Mucosa of gallbladder (tissue), 1 donor: ENCODE results near the gene OR2D2. TPM values are rescaled to one million over a fixed set of nuclear protein-coding genes. Genes with fewer than 3 reads are reported as not detected.
"Not testable (repeated sequence)": the region's sequence is repeated elsewhere in the genome, so short reads cannot be mapped to it uniquely, and the experiment has no call there.

Experiments
- DNase-seq: peaks from one replicate; pipeline ENCODE4 v3.0.0-alpha.2; 2020; ENCODE audit warnings: low spot score
- total RNA-seq: library from RNA; stranded (reverse); gene quantifications from one replicate; pipeline ENCODE4 v1.2.1, GENCODE V29; 2021
- donor health status: DM: no; HTN: no; CAD: no.

The OR2D2 gene, protein sequence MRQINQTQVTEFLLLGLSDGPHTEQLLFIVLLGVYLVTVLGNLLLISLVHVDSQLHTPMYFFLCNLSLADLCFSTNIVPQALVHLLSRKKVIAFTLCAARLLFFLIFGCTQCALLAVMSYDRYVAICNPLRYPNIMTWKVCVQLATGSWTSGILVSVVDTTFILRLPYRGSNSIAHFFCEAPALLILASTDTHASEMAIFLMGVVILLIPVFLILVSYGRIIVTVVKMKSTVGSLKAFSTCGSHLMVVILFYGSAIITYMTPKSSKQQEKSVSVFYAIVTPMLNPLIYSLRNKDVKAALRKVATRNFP
- total RNA-seq = not detected

DNA sequence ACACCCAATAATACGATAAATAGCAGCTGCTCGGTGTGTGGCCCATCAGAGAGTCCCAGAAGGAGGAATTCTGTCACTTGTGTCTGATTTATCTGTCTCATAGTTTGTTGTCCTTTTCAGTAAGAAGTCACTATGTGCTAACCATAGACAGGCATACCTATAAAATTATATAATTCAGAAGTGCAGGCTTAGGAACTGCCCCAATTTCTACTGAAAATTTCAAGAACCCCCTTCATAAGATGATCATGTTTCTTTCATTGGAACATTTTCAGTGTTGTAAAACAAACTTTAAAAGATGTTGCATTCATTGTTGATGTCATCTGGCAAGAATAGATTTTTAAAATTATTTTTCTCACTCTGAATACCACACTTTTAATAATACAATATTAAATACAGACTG lies at the start of gene OR2D2:
Gene OR2D2 (minus strand): TSS at position 101 of the 400 bp plus-strand sequence. CDS start 0 bp downstream, at position 101.
- no peak for DNase-seq

DNA sequence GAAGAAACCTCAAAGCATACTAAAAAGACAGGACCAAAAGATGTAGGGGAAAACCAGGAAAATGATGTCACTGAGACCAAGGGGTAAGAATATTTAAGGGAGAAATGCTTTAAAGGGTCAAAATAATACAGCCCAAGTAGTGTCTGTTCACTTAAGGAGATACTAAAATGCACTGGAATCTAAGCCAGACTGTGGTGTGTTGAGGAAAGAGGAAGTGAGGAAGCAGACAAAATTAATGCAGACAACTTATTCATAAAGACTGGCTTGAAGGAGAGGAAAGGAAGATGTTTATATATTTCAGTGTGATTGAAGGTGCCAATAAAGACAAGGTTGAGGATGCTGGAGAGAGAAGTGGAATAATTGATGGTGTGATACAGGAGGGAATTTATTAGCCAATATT lies 49.7 kb upstream of the OR2D2 start:
- DNase-seq = no peak

DNA sequence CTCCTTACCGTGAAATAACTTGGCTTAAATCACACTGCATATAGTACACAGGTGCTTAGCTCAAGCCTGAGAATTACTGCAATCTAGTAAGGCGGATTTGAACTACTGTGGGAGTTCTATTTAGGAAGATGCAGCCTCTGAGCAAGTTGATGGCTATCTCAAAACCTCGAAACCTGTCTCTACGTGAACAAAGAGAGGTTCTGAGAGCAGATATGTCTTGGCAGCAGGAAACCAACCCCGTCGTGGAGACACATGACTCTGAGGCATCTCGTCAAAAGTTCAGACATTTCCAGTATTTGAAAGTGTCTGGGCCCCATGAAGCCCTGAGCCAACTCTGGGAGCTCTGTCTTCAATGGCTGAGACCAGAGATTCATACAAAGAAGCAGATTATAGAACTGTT lies 39.8 kb upstream of the OR2D2 start:
- DNase-seq = no peak

DNA sequence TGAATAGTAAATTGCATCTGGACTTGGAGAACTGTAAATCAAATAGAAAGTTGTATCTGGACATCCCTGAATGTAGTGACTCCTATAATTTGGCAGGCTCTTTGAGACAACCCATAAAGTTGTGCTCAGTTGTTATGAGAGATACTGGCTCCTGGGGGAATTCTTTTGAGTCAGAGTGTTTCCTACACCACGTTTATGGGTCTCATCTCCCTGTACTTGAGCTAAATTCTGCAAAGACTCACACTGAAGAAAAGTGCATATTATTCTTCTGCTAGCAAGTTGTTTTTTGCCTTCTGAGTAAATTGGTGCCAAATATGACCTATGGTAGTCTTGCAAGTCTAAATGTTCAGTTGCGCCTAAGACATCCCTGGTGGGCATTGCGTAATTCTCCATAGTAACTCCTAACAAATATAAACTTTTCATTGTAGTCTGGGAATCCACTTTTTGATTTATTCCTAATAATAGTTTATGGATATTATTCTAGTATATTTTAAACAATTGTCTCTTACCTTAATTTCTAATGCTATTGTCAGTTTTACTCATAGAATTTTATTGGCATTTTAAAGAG lies 38.9 kb upstream of the OR2D2 start:
- no peak for DNase-seq

DNA sequence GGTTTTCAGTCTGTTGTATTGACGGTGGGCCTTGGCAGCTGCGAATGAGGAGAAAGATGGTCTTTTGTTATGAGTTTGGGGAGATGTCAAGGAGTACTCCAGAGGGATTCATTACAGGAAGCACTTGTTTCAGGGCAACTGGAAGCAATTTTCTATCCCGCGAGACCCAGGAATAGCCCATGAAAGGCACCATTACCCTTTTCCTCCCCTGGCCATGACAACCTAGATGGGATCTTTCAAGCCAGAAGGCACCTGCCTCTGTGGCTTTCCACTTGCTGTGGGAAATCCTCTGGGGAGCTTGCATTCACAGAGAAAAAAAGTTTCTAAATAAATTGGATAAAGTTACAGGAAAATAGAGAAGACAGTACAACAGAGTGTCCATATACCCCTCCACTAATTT lies 36.6 kb upstream of the OR2D2 start:
- DNase-seq = no peak

DNA sequence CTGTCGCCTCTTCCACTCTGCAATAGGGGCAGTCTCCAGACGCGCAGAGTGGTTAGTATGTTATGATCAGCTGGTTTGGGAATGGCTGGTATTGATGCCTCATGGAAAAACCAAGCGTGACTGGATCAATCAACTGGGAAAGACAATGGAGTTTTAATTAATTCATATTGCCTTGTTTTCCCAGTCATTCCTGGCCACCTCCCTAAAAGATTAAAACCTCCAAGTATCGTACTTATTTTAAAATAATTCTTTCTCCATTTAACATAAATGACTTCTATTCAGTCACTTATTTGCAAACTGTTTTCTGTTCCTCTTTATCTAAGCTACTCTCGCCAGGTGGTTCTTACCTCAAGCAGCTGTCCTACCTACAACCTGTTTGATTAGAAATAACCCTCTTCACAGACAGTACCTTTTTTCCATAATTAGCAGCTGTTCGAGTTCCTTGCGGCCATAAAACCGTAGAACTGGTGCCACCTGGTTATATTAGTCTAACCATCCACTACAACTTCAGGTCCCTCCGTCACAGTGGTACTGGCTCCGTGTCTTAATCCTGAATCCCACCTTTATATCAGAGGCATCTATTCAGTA lies 34.8 kb upstream of the OR2D2 start:
- DNase-seq = no peak

DNA sequence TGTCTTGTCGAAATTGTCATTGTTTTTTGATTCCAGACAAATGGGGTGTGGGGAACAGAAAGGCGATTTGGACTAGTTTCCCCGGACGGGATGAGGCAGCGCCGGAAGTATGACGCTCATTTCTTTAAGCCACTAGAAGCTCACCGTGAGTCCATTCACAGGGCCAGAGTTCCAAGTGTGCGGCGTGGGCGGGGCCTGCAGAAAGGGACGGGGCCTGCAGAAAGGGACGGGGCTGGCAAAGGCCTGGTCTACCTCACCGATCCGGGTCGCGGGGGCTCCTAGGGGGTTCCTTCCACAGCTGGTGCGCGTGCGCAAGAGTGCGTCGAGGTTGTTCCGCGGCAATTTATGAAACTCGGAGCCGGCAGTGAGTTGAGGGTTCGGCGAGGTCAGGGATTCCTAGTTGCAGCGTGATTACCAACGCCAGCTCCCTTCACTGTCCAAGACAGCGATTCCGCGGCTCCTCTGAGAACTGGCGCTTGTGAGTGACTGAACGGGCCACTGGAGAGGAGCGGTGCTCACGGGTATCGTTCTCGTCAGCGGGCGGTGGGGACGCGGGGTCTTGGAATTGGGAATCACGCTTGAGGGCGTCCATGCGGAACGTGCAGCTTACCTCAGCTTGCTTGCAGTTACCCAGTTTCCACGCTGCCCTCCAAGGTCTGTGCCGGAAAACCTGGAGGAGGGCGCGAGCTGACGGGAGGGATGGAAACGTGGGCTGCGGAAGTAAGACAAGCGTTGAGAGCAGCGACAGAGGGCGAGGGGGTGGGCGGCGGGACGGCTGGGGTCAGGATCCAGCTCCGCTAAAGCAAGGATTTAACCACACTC lies 34.1 kb upstream of the OR2D2 start, which contains the start of gene ZNF215:
Gene ZNF215 (plus strand): TSS at position 219 of the 822 bp plus-strand sequence. CDS start 5,847 bp downstream, outside the sequence.
- peak; percentile 42 for DNase-seq

DNA sequence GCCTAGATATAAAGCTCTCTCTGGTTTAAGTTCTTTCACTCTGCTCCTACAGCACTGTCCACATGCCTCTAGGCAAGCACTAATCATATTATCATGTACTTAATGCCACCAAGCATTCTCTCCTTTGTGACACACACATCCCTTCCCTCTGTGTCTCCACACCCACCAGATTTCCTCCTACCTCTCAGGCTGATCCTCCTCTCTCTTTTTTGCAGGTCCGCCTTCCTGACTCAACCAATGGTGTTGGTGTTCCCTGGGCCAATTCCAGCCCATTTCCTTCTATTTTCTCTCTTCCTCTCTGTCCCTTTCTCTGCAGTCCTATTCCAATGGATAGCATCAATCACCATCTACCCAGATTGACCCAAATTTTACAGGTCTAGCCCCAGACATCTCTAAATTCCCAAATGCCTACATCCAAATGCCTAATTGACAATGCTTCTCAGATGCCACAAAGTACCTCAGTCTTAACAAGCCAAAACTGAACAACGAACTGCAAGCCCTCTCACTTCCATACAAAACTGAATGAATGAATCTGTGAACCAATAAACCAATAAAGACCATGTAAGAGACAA lies 33.4 kb upstream of the OR2D2 start:
- no peak for DNase-seq

DNA sequence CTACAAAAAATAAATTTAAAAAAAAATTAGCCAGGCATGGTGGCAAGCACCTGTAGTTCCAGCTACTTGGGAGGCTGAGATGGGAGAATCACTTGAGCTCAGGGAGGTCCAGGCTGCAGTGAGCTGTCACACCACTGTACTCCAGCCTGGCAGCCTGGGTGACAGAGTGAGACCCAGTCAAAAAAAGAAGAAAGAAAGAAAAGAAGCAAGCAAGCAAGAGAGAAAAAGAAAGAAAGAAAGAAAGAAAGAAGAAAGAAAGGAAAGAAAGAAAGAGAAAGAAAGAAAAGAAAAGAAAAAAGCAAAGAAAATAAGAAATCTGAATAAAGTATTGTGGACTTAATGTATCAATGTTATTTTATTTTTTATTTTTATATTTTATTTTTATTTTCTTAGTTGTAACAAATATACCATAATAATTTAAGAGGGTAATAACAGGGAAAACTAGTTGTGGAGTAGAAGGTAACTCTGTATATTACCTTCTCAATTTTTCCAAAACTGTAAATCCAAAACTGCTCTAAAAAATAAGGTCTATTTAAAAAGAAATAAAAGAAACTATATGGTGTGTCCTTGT lies 32.8 kb upstream of the OR2D2 start:
- no peak for DNase-seq

DNA sequence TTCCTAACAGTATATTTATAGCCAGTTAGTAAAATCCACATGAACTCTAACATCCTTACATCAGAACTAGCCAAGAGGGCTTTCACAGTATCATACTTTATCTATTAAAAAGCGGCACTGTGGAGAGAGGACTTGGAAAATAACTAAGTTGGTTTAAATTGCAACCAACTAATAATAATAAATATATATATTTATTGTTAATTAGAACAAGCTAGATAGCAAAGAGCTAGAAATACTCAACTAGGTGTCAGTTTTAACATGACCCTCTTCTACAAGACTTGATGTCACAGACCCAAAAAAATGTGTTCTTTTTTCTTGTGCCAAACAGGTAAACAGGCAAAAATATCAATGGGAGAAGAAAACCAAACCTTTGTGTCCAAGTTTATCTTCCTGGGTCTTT lies 28.4 kb upstream of the OR2D2 start, which contains the start of gene OR2D3:
Gene OR2D3 (plus strand): TSS at position 301 of the 400 bp plus-strand sequence. CDS start 0 bp downstream, at position 301.
- no peak for DNase-seq

DNA sequence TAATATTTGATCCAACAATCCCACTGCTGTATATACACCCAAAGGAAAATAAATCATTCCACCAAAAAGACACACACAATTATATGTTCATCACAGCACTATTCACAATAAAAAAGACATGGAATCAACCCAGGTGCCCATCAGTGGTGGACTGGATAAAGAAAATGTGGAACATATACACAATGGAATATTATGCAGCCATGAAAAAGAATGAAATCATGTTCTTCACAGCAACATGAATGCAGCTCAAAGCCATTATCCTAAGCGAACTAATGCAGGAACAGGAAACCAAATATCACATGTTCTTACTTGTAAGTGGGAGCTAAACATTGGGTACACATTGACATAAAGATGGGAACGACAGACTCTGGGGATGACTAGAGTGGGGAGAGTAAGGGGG lies 27.4 kb upstream of the OR2D2 start:
- no peak for DNase-seq

DNA sequence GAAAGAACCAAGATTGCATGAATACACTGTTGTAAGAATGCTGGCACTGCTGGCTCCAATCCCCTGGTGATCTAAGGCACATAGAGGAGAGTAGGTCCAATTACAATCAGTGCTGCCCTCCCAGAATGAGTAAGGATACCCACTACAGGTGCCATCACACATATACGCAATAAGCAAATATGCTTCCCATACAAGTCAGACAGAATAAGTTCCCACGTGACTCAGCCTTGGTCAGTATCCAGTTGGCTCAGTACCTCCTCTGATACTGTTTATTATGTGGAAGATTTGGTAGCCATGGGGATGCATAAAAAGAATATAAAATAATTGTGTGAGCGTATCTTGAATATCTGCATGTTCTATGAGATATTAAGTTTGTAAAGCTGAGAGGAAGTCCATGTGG lies 19.6 kb upstream of the OR2D2 start:
- DNase-seq = no peak

DNA sequence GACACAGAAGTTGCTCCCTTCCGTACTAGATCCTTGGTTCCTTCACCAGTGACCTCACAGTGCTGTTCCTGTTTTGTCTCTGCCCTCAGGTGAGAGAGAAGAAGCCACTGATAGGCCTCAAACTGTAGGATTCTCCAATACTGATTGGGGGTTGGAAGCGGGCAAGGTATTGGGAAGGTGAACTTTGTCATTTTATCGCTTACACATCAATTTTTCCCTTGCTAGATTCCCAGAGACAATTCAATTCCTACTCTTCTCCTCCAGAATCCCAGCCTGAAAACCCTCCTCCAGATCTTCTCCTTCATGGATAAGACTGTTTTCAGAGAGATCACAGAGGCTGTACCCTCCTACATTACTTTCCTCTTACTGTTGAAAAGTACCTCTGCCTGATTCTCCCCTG lies 19.1 kb upstream of the OR2D2 start:
- no peak for DNase-seq

DNA sequence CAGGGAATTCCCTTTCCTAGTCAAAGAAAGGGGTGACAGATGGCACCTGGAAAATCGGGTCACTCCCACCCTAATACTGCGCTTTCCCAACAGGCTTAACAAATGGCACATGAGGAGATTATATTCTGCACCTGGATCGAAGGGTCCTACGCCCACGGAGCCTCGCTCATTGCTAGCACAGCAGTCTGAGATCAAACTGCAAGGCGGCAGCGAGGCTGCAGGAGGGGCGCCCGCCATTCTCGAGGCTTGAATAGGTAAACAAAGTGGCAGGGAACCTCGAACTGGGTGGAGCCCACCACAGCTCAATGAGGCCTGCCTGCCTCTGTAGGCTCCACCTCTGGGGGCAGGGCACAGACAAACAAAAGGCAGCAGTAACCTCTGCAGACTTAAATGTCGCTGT lies 12.5 kb upstream of the OR2D2 start:
- not testable (repeated sequence) for DNase-seq

DNA sequence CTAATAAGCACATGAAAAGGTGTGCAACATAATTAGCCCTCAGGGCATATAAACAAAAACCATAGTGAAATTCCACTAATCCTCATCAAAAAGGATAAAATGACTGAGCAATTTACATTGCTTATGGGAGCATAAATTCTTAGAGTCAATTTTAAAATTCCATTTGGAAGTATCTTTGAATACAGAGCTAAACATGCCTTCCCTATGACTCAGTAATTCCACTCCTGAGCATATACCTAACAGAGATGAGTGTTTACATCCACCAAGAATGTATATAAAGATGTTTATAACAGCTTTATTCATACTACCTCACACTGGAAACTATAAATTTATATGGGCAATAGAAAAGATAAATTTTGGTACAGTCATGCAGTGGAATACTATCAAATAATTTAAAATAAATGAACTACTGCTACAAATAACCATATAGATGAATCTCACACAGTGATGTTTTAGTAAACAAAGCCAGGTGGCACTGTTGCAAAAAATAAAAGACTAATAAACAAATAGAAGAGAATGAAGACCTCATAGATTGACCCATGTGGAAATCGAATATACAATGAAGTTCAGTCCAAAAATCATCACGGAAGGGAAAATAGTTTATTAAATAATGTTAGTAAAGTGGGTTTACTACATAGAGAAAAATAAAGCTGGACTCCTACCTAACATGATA lies 8.2 kb upstream of the OR2D2 start:
- no peak for DNase-seq

DNA sequence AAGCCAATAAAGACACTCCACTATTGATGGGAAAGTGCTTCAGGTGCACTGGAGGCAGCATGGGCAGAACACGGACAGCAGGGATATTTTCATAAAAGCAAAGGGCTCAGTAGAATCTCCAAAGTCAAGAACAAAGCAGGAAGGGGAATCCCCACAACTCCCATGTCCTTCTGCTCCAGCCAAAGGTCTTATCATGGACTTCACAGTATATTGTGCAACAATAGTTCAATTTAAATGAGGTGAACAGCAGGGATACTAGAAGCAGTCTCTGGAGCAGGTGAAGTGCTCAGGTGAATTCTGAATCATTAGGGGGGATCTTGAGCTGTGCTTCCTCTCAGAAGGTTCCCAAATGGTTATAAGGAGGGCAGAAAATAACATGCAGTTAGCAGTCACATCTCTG lies 6.6 kb upstream of the OR2D2 start:
- no peak for DNase-seq

DNA sequence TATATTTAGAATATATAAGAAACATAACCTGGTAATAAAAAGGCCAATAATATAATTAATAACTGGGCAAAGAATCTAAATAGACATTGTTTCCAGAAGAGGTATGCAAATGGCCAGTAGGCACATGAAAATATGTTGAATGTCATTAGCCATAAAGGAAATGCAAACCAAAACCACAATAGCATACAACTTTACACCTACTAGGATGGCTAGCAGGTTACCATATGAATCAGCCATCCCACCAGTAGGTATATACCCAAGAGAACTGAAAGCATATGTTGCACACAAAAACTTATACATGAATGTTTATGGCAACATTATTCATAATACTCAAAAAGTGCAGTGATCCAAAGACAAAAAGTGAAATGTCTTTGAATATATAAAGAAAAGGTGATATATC lies 2.7 kb upstream of the OR2D2 start:
- no peak for DNase-seq

DNA sequence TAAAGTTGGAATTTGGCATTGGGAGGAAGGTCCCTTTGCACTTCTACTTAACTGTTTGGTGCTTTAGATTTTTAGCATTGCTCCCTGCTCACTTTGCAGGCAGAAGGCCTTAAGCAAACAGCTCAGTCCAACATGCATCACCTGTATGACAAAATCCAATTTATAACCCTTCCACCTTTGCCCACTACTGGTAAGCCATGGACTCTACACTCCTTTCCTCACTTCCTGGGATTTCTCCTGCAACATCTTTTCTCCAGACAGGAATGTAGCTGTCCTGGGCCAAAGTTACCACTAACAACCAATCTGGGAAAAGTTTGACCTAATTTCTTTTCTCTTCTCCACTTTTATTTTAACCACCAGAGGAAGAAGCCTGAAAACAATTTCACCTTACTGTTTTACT lies 1.8 kb upstream of the OR2D2 start:
- no peak for DNase-seq

DNA sequence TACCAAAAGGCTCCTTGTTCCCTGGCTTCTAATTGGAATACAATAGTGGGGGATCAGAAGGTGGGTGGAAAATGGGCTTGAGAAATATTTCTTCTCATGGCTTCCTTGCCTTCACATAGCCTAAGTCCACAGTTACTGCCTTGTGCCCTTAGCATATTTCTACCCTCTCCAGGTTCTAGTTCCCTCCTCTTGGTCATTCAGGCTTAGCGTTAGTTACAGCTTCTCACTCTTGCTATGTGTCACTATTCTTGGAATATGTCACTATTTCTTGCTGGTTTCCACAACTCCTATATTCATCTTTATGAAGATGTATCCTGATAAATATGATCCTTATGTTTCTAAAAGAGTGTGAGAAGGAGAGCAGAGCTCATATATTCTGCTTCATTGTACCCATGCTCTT lies 2.5 kb downstream of the OR2D2 start:
- no peak for DNase-seq

DNA sequence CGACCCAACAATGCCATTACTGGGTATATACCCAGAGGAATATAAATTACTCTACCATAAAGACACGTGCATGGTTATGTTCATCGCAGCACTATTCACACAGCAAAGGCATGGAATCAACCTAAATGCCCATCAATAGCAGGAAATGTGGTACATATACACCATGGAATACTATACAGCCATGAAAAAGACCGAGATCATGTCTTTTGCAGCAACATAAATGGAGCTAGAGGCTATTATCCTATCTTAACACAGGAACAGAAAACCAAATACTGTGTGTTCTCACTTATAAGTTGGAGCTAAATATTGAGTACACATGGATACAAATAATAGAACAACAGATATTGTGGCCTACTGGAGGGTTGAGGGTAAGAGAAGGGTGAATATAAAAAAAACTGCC lies 3.5 kb downstream of the OR2D2 start:
- no peak for DNase-seq

DNA sequence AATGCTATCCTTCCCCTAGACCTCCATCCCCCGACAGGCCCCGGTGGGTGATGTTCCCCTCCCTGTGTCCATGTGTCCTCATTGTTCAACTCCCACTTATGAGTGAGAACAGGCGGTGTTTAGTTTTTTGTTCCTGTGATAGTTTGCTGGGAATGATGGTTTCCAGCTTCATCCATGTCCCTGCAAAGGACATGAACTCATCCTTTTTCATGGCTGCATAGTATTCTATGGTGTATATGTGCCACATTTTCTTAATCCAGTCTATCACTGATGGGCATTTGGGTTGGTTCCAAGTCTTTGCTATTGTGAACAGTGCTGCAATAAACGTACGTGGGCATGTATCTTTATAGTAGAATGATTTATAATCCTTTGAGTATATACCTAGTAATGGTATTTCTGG lies 4.6 kb downstream of the OR2D2 start:
- not testable (repeated sequence) for DNase-seq
